Muscle of arm (tissue), 12 donors: ENCODE data around the gene CCIN. TPM values are rescaled to one million over a fixed set of nuclear protein-coding genes. Genes with fewer than 3 reads are reported as not detected.
"Not testable (repeated sequence)": the region's sequence is repeated elsewhere in the genome, so short reads cannot be mapped to it uniquely, and the experiment has no call there.

Source experiments
- DNase-seq: peaks from one replicate; pipeline ENCODE4 v3.0.0-alpha.2; 2013
- polyA plus RNA-seq, 12 donors: library from polyadenylated mRNA; unstranded; fragments of 120-200 nt; gene quantifications; one replicate each; pipeline ENCODE4 v1.2.1, GENCODE V29; 2013; ENCODE audit not compliant: insufficient read length in 12 of 12

Gene CCIN
- polyA plus RNA-seq, 12 donors = 0.45 to 2.0 (median 0.76) TPM; not detected in 2

GRCh38 chr9:36158122-36158521 lies 11.1 kb upstream of the CCIN start:
- DNase-seq = no peak

GRCh38 chr9:36158917-36159316 lies 10.3 kb upstream of the CCIN start:
- DNase-seq = peak; percentile 87

GRCh38 chr9:36159509-36159908 lies 9.7 kb upstream of the CCIN start:
- DNase-seq = not testable (repeated sequence)

GRCh38 chr9:36160126-36160525 lies 9.1 kb upstream of the CCIN start:
- not testable (repeated sequence) for DNase-seq

GRCh38 chr9:36161187-36161586 lies 8.0 kb upstream of the CCIN start:
- DNase-seq = no peak

GRCh38 chr9:36162211-36162738 lies 6.9 kb upstream of the CCIN start:
- no peak for DNase-seq

- DNase-seq = peak; percentile 94
These were observed 6.0 kb upstream of the CCIN start for GRCh38 chr9:36163049-36163785.

GRCh38 chr9:36163786-36164170 lies 5.4 kb upstream of the CCIN start:
- DNase-seq = no peak

- no peak for DNase-seq
These were observed 4.8 kb upstream of the CCIN start for GRCh38 chr9:36164372-36164771.

- DNase-seq = no peak
These were observed 4.2 kb upstream of the CCIN start for GRCh38 chr9:36164989-36165388.

GRCh38 chr9:36165826-36166167 lies 3.4 kb upstream of the CCIN start:
- DNase-seq = peak; percentile 69

- peak; percentile 91 for DNase-seq
These were observed 2.8 kb upstream of the CCIN start for GRCh38 chr9:36166168-36166927.

- no peak for DNase-seq
These were observed 520 bp downstream of the CCIN start for GRCh38 chr9:36169708-36170107.

GRCh38 chr9:36170531-36170930 lies 1.3 kb downstream of the CCIN start:
- no peak for DNase-seq

- DNase-seq = no peak
These were observed 4.7 kb downstream of the CCIN start for GRCh38 chr9:36173861-36174260.

GRCh38 chr9:36174271-36174670 lies 5.1 kb downstream of the CCIN start:
- no peak for DNase-seq

GRCh38 chr9:36174731-36175130 lies 5.5 kb downstream of the CCIN start:
- no peak for DNase-seq

- not testable (repeated sequence) for DNase-seq
These were observed 6.0 kb downstream of the CCIN start for GRCh38 chr9:36175209-36175608.

- DNase-seq = not testable (repeated sequence)
These were observed 7.3 kb downstream of the CCIN start for GRCh38 chr9:36176496-36176895.

- DNase-seq = no peak
These were observed 8.4 kb downstream of the CCIN start for GRCh38 chr9:36177571-36177970.

- not testable (repeated sequence) for DNase-seq
These were observed 11.1 kb downstream of the CCIN start for GRCh38 chr9:36180243-36180642.

- DNase-seq = no peak
These were observed 18.2 kb downstream of the CCIN start for GRCh38 chr9:36187414-36187813.

- no peak for DNase-seq
These were observed 19.0 kb downstream of the CCIN start for GRCh38 chr9:36188212-36188611.
